Measurements from ENCODE around the gene SLC33A1. TPM values are rescaled to one million over a fixed set of nuclear protein-coding genes. Genes with fewer than 3 reads are reported as not detected.

SLC33A1 gene
- total RNA-seq, 1 experiment from 2014 or later, result 23.3 TPM

GRCh38 chr3:155853214-155854140, 750 bp downstream of the SLC33A1 start:
- Histone ChIP-seq H3K36me3 (ENCODE audit: control insufficient read depth in 1 of 2, insufficient read depth in 2 of 2, low read length in 2 of 2) (peaks cover 0 to 2% of the 10 kb centered on the region in 2 experiments; a peak in 1 of 4 replicates), H3K27ac (ENCODE audit: low read depth, low read length) (peak overlapping the region; percentile 81), H3K79me2 (ENCODE audit: insufficient read depth, low read length) (peaks cover 44% of the 10 kb centered on the region), H3K4me3 (replicated peaks in 1 of 2; ENCODE audit: low read depth in 1 of 2, low read length in 2 of 2) (peak overlapping the region; percentile 91 to 98), H3K4me1 (ENCODE audit: control insufficient read depth in 1 of 2, insufficient read depth in 2 of 2, low read length in 2 of 2) (peaks cover 7 to 18% of the 10 kb centered on the region in 2 experiments), H3K9me2 (ENCODE audit: insufficient read depth) (no peaks in the 10 kb centered on the region), H4K20me1 (ENCODE audit: insufficient read depth) (no peaks in the 10 kb centered on the region), H2AFZ (ENCODE audit: low read depth, low read length, poor library complexity, severe bottlenecking) (no peak overlapping the region), H3K27me3 (ENCODE audit: insufficient read depth, low read length) (no peaks in the 10 kb centered on the region), H3K4me2 (ENCODE audit: low read length) (peak overlapping the region; percentile 78), H3K9me3 (ENCODE audit: control insufficient read depth in 1 of 2, insufficient read depth in 1 of 2, low read depth in 1 of 2, low read length in 2 of 2) (no peaks in the 10 kb centered on the region), H3K9ac (ENCODE audit: low read length) (peak overlapping the region; percentile 84)
- CTCF ChIA-PET, result interaction anchor here (1.0 to 1.8 kb wide), 2 partner anchors 17 to 47 kb away, joined by 3 to 7 read pairs; partner anchors contain the start of genes C3orf33 and GMPS
- TF ChIP-seq CTCF (IDR thresholded peaks at IDR 0.05 in 2 of 3, conservative IDR thresholded peaks at IDR 0.05 in 1 of 3; ENCODE audit: borderline replicate concordance in 1 of 3, insufficient read depth in 1 of 3, low read depth in 2 of 3, low read length in 2 of 3), result 0 out of 6 replicates have a peak, but pooled peaks of 1 of the 3 experiments have one; percentile 8
- TF ChIP-seq SRF (IDR thresholded peaks at IDR 0.05; ENCODE audit: low read depth), result no peak
- no TSS peak for BruUV-seq (replicated peaks)
- POLR2A ChIA-PET, result interaction anchor here (0.5 to 1.5 kb wide), 7 partner anchors 13 to 1344 kb away, joined by 3 to 4 read pairs (median 3); partner anchors contain the start of gene C3orf33
- ATAC-seq (no peak; the same call in 1 of the 2 replicates), DNase-seq (ENCODE audit: low read depth, low spot score) (no peak)
- intact Hi-C loops (cut with micrococcal nuclease), result loop anchor here (1.0 to 5.0 kb wide), 3 partner anchors 17 to 106 kb away; partner anchors contain the start of genes C3orf33, GMPS and PLCH1
- RAD21 ChIA-PET (ENCODE audit: low non-redundant PET in 1 of 2, low total read pairs in 2 of 2, uncharacterized antibody in 2 of 2, unreplicated experiment in 2 of 2), result no interaction called here

- Histone ChIP-seq H3K79me2 (ENCODE audit: insufficient read depth, low read length) (peaks cover 49% of the 10 kb centered on the region), H3K9me3 (ENCODE audit: control insufficient read depth in 1 of 2, insufficient read depth in 1 of 2, low read depth in 1 of 2, low read length in 2 of 2) (no peaks in the 10 kb centered on the region), H3K4me1 (ENCODE audit: control insufficient read depth in 1 of 2, insufficient read depth in 2 of 2, low read length in 2 of 2) (peaks cover 7 to 18% of the 10 kb centered on the region in 2 experiments), H3K27me3 (ENCODE audit: insufficient read depth, low read length) (no peaks in the 10 kb centered on the region), H3K9ac (ENCODE audit: low read length) (peak overlapping the region; percentile 84), H3K4me2 (ENCODE audit: low read length) (peak overlapping the region; percentile 78), H3K4me3 (replicated peaks in 1 of 2; ENCODE audit: low read depth in 1 of 2, low read length in 2 of 2) (peak overlapping the region in 1 of 2 experiments; percentile 91; a peak in 3 of 4 replicates), H3K36me3 (ENCODE audit: control insufficient read depth in 1 of 2, insufficient read depth in 2 of 2, low read length in 2 of 2) (peaks cover 0 to 2% of the 10 kb centered on the region in 2 experiments; a peak in 1 of 4 replicates), H3K9me2 (ENCODE audit: insufficient read depth) (no peaks in the 10 kb centered on the region), H3K27ac (ENCODE audit: low read depth, low read length) (no peak overlapping the region), H4K20me1 (ENCODE audit: insufficient read depth) (no peaks in the 10 kb centered on the region), H2AFZ (ENCODE audit: low read depth, low read length, poor library complexity, severe bottlenecking) (no peak overlapping the region)
- DNase-seq (ENCODE audit: low read depth, low spot score) (no peak), ATAC-seq (no peak)
- CTCF ChIA-PET, result interaction anchor here (1.0 to 1.8 kb wide), 2 partner anchors 18 to 46 kb away, joined by 3 to 7 read pairs; partner anchors contain the start of genes C3orf33 and GMPS
- POLR2A ChIA-PET, result no interaction called here
- RAD21 ChIA-PET (ENCODE audit: low non-redundant PET in 1 of 2, low total read pairs in 2 of 2, uncharacterized antibody in 2 of 2, unreplicated experiment in 2 of 2), result no interaction called here
- intact Hi-C loops (cut with micrococcal nuclease), result loop anchor here (5.0 kb wide), 1 partner anchor 105 kb away; the partner anchor contains the start of gene PLCH1
- BruUV-seq (replicated peaks), result no TSS peak
- TF ChIP-seq ZNF274 (IDR thresholded peaks at IDR 0.05; ENCODE audit: low read depth, low read length), result no peak
- no peak for TF ChIP-seq ZBTB33 (IDR thresholded peaks at IDR 0.05; ENCODE audit: extremely low read depth, insufficient replicate concordance, low read length)
- TF ChIP-seq ELF1 (IDR thresholded peaks at IDR 0.05; ENCODE audit: borderline replicate concordance, low read depth), result no peak
- TF ChIP-seq TCF7L2 (IDR thresholded peaks at IDR 0.05; ENCODE audit: borderline replicate concordance, extremely low read depth, insufficient read depth, insufficient read length), result no peak
- TF ChIP-seq CTCF (IDR thresholded peaks at IDR 0.05 in 2 of 3, conservative IDR thresholded peaks at IDR 0.05 in 1 of 3; ENCODE audit: borderline replicate concordance in 1 of 3, insufficient read depth in 1 of 3, low read depth in 2 of 3, low read length in 2 of 3), result no peak
- no peak for TF ChIP-seq POLR2A (IDR thresholded peaks at IDR 0.05; ENCODE audit: borderline replicate concordance, extremely low read depth, insufficient read depth, insufficient read length)
- no peak for TF ChIP-seq EZH2phosphoT487 (IDR thresholded peaks at IDR 0.05; ENCODE audit: borderline replicate concordance)
Observed at GRCh38 chr3:155852341-155852740, 1.9 kb downstream of the SLC33A1 start.

Data from HCT116 (cell line).